Activated CD8-positive, alpha-beta T cell treated with anti-CD3 and anti-CD28 coated beads for 36 hours (primary cell): ENCODE results near the gene RPGRIP1L. TPM values are rescaled to one million over a fixed set of nuclear protein-coding genes. Genes with fewer than 3 reads are reported as not detected.

Source experiments
- ATAC-seq: fragments of 200-7000 bp; cut with Tn5 transposase; one replicate; pipeline ENCODE4 v1.10.0; 2021; ENCODE audit warnings: mild to moderate bottlenecking, moderate library complexity
- CTCF ChIA-PET: fragments of 350-600 bp; sonication (Branson Sonifier 250); formaldehyde crosslinking; loops from one replicate; lab custom pipeline; 2021; ENCODE audit warnings: antibody characterized with exemption; lab: Charles Lee
- POLR2A ChIA-PET: fragments of 350-600 bp; sonication (Branson Sonifier 250); formaldehyde crosslinking; loops from one replicate; lab custom pipeline; 2021; ENCODE audit warnings: antibody characterized with exemption; lab: Charles Lee
- DNase-seq: peaks from one replicate; pipeline ENCODE4 v3.0.0-alpha.2; 2020
- H3K27ac Mint-ChIP-seq: one replicate; pipeline ENCODE4 v1.8.0; 2021; ENCODE audit warnings: mild to moderate bottlenecking, mixed read lengths
- H3K27me3 Mint-ChIP-seq: one replicate; pipeline ENCODE4 v1.8.0; 2021; ENCODE audit warnings: mixed read lengths
- H3K36me3 Mint-ChIP-seq: one replicate; pipeline ENCODE4 v1.8.0; 2021; ENCODE audit warnings: low read depth, mixed read lengths
- H3K4me1 Mint-ChIP-seq: one replicate; pipeline ENCODE4 v1.8.0; 2021; ENCODE audit warnings: low read depth, mixed read lengths
- H3K4me3 Mint-ChIP-seq: one replicate; pipeline ENCODE4 v1.8.0; 2021; ENCODE audit warnings: mild to moderate bottlenecking, moderate library complexity, mixed read lengths
- H3K9me3 Mint-ChIP-seq: one replicate; pipeline ENCODE4 v1.8.0; 2021; ENCODE audit warnings: mixed read lengths
- CTCF ChIP-seq: fragments of 200-600 bp; IDR thresholded peaks from one replicate; pipeline ENCODE4 v1.8.0; 2022; ENCODE audit warnings: antibody characterized with exemption, mild to moderate bottlenecking
- intact Hi-C: fragments of 100-400 bp; cut with micrococcal nuclease; formaldehyde crosslinking; loops from one replicate; pipeline ENCODE4 v1.10.0; 2022
- total RNA-seq, 2 experiments: library from RNA; stranded (reverse); gene quantifications; one replicate each; pipeline ENCODE4 v1.2.3, GENCODE V29; 2021

The RPGRIP1L gene
- total RNA-seq, 2 experiments from 2014 or later: 6.0 to 6.2 TPM

GRCh38 chr16:53651357-53651756 is 52.3 kb downstream of the RPGRIP1L start:
- Mint-ChIP-seq H3K36me3 (peaks cover 24% of the 10 kb centered on the region), H3K27ac (no peak overlapping the region), H3K4me3 (no peak overlapping the region), H3K9me3 (no peaks in the 10 kb centered on the region), H3K4me1 (no peaks in the 10 kb centered on the region), H3K27me3 (no peaks in the 10 kb centered on the region)
- DNase-seq (no peak), ATAC-seq (no peak)
- ChIA-PET POLR2A (no interaction called here), CTCF (no interaction called here)
- intact Hi-C loops: no loop called here
- TF ChIP-seq CTCF: no peak

GRCh38 chr16:53646506-53646905 is 57.2 kb downstream of the RPGRIP1L start:
- ChIA-PET POLR2A (no interaction called here), CTCF (no interaction called here)
- no peak overlapping the region for H3K27ac Mint-ChIP-seq
- peaks cover 29% of the 10 kb centered on the region for H3K36me3 Mint-ChIP-seq
- intact Hi-C loops: no loop called here
- peaks cover 13% of the 10 kb centered on the region for H3K9me3 Mint-ChIP-seq
- no peak for DNase-seq
- ATAC-seq: no peak
- H3K4me1 Mint-ChIP-seq: no peaks in the 10 kb centered on the region
- H3K27me3 Mint-ChIP-seq: no peaks in the 10 kb centered on the region
- no peak for TF ChIP-seq CTCF
- no peak overlapping the region for H3K4me3 Mint-ChIP-seq

- peaks cover 34% of the 10 kb centered on the region for H3K36me3 Mint-ChIP-seq
- CTCF ChIA-PET: no interaction called here
- DNase-seq (no peak), ATAC-seq (no peak)
- no peaks in the 10 kb centered on the region for H3K27me3 Mint-ChIP-seq
- no peak for TF ChIP-seq CTCF
- POLR2A ChIA-PET: no interaction called here
- H3K27ac Mint-ChIP-seq: no peak overlapping the region
- peaks cover 13% of the 10 kb centered on the region for H3K9me3 Mint-ChIP-seq
- H3K4me3 Mint-ChIP-seq: no peak overlapping the region
- no peaks in the 10 kb centered on the region for H3K4me1 Mint-ChIP-seq
- intact Hi-C loops: no loop called here
Measured at GRCh38 chr16:53643474-53643873, 60.2 kb downstream of the RPGRIP1L start.

GRCh38 chr16:53642094-53642493 is 61.6 kb downstream of the RPGRIP1L start:
- no peak for TF ChIP-seq CTCF
- H3K36me3 Mint-ChIP-seq: peaks cover 28% of the 10 kb centered on the region
- peaks cover 13% of the 10 kb centered on the region for H3K9me3 Mint-ChIP-seq
- no peak for DNase-seq
- CTCF ChIA-PET: no interaction called here
- H3K27me3 Mint-ChIP-seq: no peaks in the 10 kb centered on the region
- no peak overlapping the region for H3K27ac Mint-ChIP-seq
- H3K4me1 Mint-ChIP-seq: no peaks in the 10 kb centered on the region
- no peak overlapping the region for H3K4me3 Mint-ChIP-seq
- no peak for ATAC-seq
- POLR2A ChIA-PET: no interaction called here
- intact Hi-C loops: no loop called here

- ATAC-seq: no peak
- Mint-ChIP-seq H3K27ac (no peak overlapping the region), H3K4me1 (no peaks in the 10 kb centered on the region)
Measured at GRCh38 chr16:53636978-53637377, 66.7 kb downstream of the RPGRIP1L start.

More at GRCh38 chr16:53636978-53637377, 66.7 kb downstream of the RPGRIP1L start:
- peaks cover 7% of the 10 kb centered on the region for H3K36me3 Mint-ChIP-seq
- POLR2A ChIA-PET: no interaction called here
- no peak overlapping the region for H3K4me3 Mint-ChIP-seq
- no peak for TF ChIP-seq CTCF
- no peaks in the 10 kb centered on the region for H3K9me3 Mint-ChIP-seq
- CTCF ChIA-PET: no interaction called here
- H3K27me3 Mint-ChIP-seq: no peaks in the 10 kb centered on the region
- intact Hi-C loops: no loop called here
- DNase-seq: no peak
